HG03442 (cell line): ENCODE data around the gene LHX1.

Experiments
- ATAC-seq: cut with Tn5 transposase; IDR thresholded peaks from one replicate; pipeline ENCODE4 v1.9.1; 2021; ENCODE audit warnings: mild to moderate bottlenecking, moderate library complexity; ENCODE audit not compliant: unreplicated experiment

LHX1 gene

GRCh38 chr17:36937959-36938565 lies 787 bp downstream of the LHX1 start:
- no peak for ATAC-seq

GRCh38 chr17:36938566-36939051 lies 1.3 kb downstream of the LHX1 start:
- ATAC-seq, result no peak

- no peak for ATAC-seq
Measured at GRCh38 chr17:36939052-36939801, 2.0 kb downstream of the LHX1 start.

- ATAC-seq, result no peak
Measured at GRCh38 chr17:36939802-36940312, 2.6 kb downstream of the LHX1 start.

DNA sequence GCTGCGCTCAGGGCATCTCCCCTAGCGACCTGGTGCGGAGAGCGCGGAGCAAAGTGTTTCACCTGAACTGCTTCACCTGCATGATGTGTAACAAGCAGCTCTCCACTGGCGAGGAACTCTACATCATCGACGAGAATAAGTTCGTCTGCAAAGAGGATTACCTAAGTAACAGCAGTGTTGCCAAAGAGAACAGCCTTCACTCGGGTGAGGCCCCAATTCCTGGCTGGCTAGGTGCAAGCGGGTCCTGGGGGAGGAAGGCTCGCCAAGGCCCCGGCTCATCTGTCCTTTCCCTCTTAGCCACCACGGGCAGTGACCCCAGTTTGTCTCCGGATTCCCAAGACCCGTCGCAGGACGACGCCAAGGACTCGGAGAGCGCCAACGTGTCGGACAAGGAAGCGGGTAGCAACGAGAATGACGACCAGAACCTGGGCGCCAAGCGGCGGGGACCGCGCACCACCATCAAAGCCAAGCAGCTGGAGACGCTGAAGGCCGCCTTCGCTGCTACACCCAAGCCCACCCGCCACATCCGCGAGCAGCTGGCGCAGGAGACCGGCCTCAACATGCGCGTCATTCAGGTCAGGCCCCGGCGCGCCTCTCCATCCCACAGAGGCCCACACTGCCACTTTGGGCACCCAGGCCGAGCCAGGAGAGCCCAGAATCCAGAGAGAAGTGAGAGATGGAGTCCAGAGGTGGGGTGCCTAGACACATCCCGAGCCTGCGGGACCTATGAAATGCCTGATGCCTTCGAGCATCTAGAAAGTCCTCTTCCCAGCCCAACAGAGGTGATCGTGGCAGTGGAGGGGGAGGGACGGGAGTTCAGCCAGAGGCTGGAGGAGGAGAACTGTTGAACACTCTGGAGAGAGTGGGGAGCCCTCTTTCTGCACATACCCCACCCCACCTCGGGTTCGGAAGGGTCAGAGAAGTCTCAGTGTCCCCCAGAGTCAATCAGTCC lies 3.3 kb downstream of the LHX1 start:
- no peak for ATAC-seq

GRCh38 chr17:36941265-36942010 lies 4.2 kb downstream of the LHX1 start:
- no peak for ATAC-seq

- no peak for ATAC-seq
Measured at GRCh38 chr17:36942019-36942599, 4.8 kb downstream of the LHX1 start.

DNA sequence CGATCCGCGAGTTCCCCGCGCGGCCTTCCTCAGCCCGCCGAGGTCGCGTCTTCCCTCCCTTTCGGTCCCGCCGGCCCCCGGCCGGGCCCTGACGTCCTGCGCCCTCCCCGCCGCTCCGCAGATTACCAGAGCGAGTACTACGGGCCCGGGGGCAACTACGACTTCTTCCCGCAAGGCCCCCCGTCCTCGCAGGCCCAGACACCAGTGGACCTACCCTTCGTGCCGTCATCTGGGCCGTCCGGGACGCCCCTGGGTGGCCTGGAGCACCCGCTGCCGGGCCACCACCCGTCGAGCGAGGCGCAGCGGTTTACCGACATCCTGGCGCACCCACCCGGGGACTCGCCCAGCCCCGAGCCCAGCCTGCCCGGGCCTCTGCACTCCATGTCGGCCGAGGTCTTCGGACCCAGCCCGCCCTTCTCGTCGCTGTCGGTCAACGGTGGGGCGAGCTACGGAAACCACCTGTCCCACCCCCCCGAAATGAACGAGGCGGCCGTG lies 5.4 kb downstream of the LHX1 start:
- ATAC-seq, result no peak

DNA sequence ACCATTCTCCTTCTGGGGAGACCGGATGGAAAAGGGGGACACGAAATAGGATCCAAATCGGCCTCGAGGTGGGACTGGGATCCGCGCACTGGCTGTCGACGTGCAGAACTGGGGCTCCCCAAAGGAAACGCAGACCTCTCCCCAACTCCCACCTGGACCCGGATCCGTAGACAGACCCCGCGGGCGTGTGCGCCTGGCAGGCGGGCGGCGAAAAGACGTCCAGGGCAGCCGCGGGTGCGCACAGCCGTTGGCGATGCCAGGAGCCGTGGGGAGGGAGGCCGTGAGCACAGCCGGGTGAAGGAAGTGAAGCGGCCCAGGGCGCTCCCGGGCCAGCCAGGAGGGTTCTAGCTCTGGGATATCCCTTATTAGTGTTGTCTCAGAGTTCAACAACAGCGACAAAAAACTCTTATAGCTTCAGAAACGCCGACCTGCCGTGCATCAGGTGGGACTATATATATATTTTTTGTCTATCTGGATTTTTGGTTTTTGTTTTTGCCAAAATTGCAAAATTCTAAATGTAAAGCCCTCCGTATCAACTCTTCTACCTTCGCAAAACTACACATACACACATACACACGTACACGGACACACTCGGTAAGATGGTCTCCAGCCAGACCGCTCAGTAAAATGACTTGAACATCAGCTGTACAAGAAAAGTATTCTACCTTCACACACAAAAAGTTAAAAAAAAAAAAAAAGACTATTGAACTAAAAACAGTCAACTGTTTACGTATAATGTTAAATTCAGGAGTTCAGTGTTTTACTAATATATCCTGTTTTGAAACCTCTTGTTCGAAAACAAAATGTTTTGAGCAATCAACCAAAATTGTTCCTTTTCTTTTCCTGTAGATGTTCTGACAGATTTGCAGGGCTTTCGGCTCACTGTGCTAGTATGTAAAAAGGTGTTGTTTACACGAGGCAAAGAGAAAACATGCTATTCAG lies 6.2 kb downstream of the LHX1 start:
- ATAC-seq, result no peak

DNA sequence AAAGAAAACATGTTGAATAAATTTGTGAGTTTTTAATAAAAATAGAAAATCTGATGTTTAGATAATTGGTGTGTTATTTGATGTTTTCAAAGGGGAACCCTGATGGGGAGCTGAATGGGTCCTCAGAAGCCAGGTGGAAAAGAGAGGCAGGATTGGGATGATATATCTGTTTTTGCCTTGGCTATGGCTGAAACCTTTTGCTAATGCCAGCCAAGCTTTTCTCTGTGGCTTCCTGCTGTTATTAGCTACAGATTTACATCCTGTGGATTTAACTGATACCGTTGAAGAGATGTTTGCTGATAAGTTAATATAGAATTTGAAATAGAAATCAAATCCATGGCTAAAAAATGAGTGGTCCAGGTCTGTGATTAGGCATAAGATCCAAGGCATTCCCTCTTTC lies 7.3 kb downstream of the LHX1 start:
- no peak for ATAC-seq

DNA sequence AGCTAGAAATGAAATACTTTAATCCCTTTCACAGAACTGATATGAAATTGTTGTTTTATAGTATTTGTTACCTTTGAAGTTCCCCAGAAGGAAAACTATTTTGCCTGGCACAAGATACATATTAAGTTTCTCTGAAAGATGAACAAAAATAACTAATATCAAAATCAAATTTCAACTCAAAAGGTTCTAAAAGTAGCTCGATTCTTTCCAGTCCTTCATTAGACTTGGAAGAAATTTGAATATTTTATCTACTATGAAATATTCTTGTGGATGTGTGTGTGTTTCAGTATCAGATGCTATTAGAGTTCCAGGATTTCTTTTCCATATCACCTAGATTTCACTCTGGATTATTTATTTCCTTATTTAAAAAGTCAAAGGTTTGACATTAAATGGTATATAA lies 7.9 kb downstream of the LHX1 start:
- ATAC-seq, result no peak

DNA sequence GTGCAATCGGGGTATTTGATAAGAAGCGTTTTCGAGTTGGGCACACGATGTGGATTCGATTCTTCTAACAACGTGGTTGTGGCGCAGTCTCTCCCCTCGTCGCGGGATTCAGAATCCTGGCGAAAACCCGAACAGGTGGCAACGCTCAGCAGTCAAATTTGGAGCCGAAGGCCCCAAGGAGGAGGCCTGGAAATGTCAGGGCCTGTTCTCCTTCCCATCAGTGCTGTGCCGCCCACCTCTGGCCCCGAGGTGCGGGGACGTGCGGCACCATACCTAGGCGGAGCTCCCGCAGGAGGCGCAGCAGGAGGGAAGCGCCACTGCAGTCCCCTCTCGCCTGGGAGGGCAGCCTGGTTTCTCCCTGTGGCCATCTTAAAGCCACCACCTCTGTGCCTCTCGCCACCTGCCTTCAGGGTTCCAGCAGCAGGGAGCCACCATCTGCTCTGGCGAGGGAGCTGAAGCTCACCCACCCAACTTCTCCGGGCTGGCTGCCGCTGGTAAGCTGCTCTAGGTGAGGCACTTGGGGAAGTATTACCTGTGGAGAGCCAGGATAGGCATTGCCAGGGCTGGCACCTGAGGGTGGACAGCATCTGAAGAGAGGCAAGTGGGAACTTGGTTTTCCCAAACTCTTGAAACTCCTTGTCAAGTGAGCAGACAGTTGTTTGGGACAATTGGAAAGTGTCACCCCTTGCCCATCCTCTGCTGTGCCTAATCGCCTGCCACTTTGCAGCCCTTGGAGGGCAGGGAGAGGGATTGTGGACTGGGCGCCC lies 8.9 kb downstream of the LHX1 start:
- ATAC-seq, result no peak

DNA sequence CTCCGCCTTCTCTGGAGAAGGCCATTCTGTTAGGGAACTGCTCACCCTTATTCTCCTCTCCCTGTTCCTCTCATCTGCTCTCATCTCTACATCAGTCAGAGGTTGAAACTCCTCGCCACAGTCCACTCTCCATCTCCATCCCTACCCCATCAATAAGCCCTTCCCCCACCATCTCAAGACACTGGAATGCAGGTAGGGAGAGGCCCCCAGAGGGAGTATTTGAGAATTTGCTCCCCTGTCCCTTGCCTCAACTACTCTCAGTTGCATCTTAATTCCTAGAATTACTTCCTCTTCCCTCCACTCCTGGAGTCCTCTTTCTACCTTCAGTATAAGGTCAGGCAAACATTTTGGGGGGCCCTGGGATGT lies 9.4 kb downstream of the LHX1 start:
- no peak for ATAC-seq

DNA sequence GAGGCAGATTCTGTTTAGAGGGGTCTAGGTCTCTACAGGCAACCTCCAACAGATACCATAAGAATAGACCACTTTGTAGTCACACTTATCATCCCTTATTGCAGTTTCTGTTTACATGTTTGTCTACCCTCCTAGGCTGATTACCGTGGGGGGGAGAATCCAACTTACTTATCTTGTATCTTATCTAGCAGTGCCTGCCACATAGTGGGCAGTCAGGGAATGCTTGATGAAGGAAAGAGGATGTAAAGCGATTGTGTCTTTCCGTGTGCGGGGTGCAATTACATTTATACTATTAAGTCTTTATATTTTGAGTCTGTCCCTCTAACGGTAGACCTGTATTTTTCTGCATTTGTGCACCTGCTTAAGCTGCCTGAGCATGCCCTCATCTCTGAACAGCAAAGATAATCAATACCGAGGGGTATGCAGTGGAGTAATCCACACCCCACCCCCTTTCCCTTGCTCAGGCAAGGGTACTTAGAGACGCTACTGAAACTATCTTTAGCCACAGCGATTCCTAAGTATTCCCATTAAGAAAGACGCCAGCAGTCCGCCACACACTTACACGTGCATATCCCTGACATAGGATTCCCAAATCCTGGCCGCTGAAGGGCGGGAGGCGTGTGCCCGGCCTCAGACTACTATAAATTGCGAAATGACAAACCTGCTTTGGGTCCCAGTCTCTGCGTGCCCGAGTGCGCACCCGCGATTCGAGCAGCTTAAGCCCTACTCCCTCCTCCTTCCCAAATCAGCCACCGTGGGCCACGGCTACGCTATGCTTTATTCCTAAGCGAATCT lies 10.8 kb downstream of the LHX1 start:
- no peak for ATAC-seq

DNA sequence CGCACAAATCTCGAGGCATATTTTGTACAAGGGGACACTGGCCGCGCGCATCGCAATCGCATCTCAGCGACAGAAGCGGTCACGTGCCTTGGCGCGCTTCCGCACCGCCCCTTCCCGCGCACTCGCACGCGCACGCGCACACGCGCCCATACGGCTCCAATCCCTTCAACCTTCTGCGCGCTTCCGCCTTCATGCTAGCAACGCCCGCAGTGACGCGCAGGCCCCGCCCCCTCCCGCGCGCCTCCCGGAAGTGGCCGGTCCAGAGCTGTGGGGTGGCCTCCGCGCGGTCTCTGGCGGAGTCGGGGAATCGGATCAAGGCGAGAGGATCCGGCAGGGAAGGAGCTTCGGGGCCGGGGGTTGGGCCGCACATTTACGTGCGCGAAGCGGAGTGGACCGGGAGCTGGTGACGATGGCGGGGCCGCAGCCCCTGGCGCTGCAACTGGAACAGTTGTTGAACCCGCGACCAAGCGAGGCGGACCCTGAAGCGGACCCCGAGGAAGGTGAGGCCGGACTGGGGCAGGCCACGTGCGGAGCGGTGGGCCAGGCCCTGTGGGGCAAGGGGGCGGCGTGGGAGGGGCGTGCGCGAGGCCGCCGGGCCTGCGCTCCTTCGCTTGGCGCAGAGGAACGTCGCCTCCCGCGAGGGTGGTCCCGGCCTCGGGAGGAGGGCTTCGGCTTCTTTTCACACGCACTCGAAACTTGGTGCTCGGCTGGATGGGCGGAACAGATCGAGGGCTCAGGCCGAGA lies 11.6 kb downstream of the LHX1 start, which contains the start of gene AATF:
Gene AATF, plus strand, starts transcription at position 238 of the 744 bp plus-strand sequence. Its CDS starts 172 bp downstream, at position 410.
- peak; percentile 87 for ATAC-seq

DNA sequence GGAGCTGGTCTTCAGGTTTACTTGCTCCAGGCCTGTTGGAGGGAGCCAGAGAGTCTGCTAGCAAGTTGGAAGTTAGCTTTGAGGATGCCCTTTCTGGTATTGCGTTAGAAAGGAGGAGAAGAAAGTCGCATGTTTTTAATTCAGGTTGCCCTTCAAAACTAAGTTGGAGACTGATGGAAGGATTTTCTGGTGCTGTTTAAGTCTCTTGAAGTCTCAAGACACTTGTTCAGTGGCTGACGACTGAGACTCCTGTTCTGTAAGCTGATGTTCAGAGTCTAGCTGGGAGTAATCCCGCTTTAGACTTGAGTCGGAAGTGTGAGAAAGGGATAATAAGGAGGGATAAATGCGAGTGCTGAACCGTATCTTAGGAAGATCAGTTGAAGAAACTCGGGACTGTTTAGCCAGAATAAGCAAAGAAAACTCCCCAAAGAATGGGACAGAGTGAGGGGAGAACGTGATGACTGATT lies 12.2 kb downstream of the LHX1 start:
- no peak for ATAC-seq
